GM12878 (cell line): Measurements from ENCODE around the gene RHBDD1. TPM values are rescaled to one million over a fixed set of nuclear protein-coding genes. Genes with fewer than 3 reads are reported as not detected.

ENCODE experiments used
- CHD4 ChIP-seq: fragments of 200-600 bp; sonication (generic); IDR thresholded peaks from 2 replicates; pipeline ENCODE4 v1.6.1; 2016; ENCODE audit warnings: mild to moderate bottlenecking
- EP300 ChIP-seq, 2 experiments: fragments of 150-350 bp in 1 of 2; IDR thresholded peaks; 2 replicates each; pipeline ENCODE4 v1.6.1; 2011 to 2012; ENCODE audit warnings: low read depth in 2 of 2, low read length in 2 of 2, borderline replicate concordance in 1 of 2, improper control_type of control experiment in 1 of 2, inconsistent platforms in 1 of 2; ENCODE audit not compliant: control insufficient read depth in 1 of 2
- IKZF1 ChIP-seq: fragments of 450-650 bp; conservative IDR thresholded peaks from 2 replicates; pipeline ENCODE4 v1.6.1; 2017; ENCODE audit warnings: antibody characterized with exemption, mild to moderate bottlenecking
- IKZF2 ChIP-seq, 2 experiments: fragments of 450-650 bp; IDR thresholded peaks; 2 replicates each; pipeline ENCODE4 v1.6.1; 2017; ENCODE audit warnings: mild to moderate bottlenecking in 2 of 2, moderate library complexity in 2 of 2
- MXI1 ChIP-seq: fragments of 150-350 bp; IDR thresholded peaks from 2 replicates; pipeline ENCODE4 v1.6.1; 2011; ENCODE audit warnings: low read depth, mild to moderate bottlenecking, inconsistent platforms, low read length, improper control_type of control experiment
- RELB ChIP-seq: fragments of 450-650 bp; IDR thresholded peaks from 2 replicates; pipeline ENCODE4 v1.6.1; 2017; ENCODE audit warnings: low read depth, mild to moderate bottlenecking, moderate library complexity
- ZNF687 ChIP-seq: fragments of 450-650 bp; IDR thresholded peaks from 2 replicates; pipeline ENCODE4 v1.6.1; 2017; ENCODE audit warnings: mild to moderate bottlenecking, moderate library complexity
- polyA plus RNA-seq, 11 experiments: library from polyadenylated mRNA; depleted of rRNA in 4 of 11; unstranded in 6 of 11; stranded (reverse) in 5 of 11; fragments of >200 nt; fragmentation: Nextera tagmentation in 4 of 11; fragmentation: Illumina TruSeq in 1 of 11; extraction: Ambion mirVana in 4 of 11; extraction: Trizol in 1 of 11; gene quantifications; 1 replicate in 1 of 11; 2 replicates in 10 of 11; pipeline versions ENCODE4 v1.2.1 to v1.2.3, GENCODE V29; 2011 to 2016; ENCODE audit warnings: inconsistent platforms in 2 of 11, missing spikeins in 2 of 11, low read depth in 1 of 11
- total RNA-seq, 4 experiments: library from RNA; depleted of rRNA in 3 of 4; stranded (reverse); fragments of >200 nt in 3 of 4; fragmentation: Illumina TruSeq in 1 of 4; extraction: Trizol in 1 of 4; gene quantifications; 2 replicates each; pipeline versions ENCODE4 v1.2.1 to v1.2.3, GENCODE V29; 2013 to 2021

RHBDD1 gene
- total and polyA plus RNA-seq, 10 of the 15 experiments (the other 5 are each of a cell fraction or from before 2014, with no cell fraction given) = 7.1 to 36.4 (median 14.7) TPM

GRCh38 chr2:226953206-226953605 is 117.4 kb downstream of the RHBDD1 start (continued):
- TF ChIP-seq RELB (no peak), MXI1 (no peak), CHD4 (no peak), EP300 (IDR thresholded peaks at IDR 0.05; ENCODE audit: borderline replicate concordance in 1 of 2, control insufficient read depth in 1 of 2, low read depth in 2 of 2, low read length in 2 of 2) (no peak), ZNF687 (no peak), IKZF1 (no peak), IKZF2 (IDR thresholded peaks at IDR 0.05) (no peak)
